ENCODE measurements around the gene PKD1.

The PKD1 gene

DNA sequence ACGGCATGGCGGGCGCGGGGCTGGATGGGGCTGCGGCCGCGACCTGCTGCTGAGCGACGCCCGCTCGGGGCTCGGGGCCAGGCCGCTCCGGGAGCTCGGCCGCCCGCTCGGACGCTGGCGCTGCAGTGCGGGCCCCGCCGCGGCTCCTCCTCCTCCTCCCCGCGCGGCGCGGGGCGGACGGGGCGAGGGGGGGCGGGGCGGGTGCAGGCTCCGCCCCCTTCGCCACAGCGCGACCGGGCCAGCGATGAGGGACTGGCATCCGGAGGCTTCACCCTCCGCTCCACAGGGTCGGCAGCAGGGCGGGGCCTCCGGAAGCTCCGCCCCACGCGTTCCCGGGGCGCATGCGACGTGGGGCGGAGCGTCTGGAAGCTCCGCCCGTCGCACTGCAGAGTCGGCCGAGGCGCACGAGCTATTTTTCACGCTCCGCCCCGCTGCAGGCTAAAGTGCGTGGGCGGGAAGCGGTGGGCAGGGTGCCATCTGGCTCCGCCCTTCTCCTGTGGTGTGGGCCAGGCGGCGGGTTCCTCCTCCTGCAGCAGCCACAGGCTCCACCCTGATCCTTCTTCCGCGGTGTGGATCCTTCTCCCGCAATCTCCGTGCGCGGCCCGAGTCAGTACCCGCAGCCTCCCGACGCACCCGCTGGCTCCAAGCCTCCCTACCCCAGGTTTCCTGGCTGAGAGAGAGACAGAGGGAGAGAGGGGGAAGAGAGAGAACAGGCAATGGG lies at the start of gene PKD1:
Gene PKD1 (minus strand): TSS at position 129 of the 721 bp plus-strand sequence. CDS start 209 bp downstream, outside the sequence.
- DNase-seq (ENCODE audit: low read depth) = peak; percentile 99

DNA sequence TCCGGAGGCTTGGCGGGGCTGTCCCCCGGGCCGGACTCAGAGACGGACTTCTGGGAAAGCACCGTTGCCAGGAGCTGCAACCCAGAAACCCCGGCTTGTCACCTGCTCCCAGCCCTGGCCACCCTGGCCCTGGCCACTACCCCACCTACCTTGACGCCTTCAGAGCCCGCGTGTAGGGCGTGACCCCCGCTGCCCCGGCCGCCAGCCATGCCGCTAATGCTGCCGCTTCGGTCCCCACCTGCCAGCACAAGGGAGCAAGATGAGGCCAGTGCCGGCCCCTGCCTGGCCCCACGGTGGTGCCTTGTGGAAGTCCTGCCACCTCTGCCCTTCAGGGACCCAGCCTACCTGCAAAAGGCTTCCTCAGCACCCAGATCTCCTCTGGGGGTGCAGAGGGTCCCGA lies 49.3 kb upstream of the PKD1 start:
- DNase-seq (ENCODE audit: low read depth) = no peak

DNA sequence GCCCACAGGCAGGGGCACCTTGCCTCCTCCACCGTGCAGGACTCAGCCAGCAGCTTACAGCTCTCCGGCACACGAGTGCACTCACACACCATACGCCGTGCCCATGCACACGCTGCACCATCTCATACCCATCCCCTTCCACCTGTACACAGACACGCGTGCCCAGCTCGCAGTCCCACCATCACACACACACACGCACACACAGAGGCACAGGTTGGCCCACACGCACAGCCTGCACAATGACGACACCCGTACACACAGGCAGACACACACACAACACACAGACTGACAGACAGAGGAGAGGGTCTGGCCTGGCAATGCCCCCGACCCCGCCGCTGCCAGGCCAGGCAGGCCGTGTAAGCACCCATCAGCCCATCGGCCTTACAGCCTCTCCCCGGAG lies 48.6 kb upstream of the PKD1 start:
- no peak for DNase-seq (ENCODE audit: low read depth)

DNA sequence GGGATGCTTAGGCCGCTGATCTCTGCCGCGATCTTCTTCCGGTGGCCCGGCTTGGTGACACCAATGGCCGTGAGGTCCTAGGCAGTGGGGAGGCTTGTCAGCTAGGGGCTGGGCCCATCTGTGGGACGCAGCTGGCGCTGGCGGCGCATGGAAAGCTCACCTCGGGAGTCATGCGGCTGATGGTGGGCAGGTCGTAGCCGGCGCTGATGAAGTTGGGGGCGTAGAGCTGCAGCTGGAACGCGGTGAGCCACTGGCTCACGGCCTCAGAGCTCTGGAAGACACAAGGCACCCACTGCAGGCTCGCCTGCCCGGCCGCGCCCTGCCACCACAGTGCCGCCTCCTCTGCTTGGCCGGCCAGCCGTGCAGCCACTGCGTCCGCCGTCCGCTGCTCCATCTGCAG lies 48.0 kb upstream of the PKD1 start:
- DNase-seq (ENCODE audit: low read depth) = no peak

DNA sequence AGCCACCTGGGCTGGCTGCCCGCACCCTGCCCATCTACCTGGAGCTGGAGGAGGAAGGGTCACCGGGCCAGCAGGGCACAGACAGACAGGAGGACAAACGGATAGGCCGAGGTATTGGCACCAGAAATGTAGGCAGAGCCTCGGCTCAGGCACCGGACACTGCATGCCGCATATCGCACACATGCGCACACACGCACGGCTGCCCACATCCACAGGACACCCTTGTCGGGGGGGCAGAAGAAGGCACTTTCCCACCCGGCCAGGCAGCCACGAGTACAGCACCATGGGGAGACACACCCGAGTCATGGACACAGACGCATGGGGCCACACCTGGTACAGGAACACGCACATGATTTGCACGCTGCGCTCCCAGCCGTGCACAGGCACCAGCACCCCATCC lies 46.3 kb upstream of the PKD1 start:
- no peak for DNase-seq (ENCODE audit: low read depth)

DNA sequence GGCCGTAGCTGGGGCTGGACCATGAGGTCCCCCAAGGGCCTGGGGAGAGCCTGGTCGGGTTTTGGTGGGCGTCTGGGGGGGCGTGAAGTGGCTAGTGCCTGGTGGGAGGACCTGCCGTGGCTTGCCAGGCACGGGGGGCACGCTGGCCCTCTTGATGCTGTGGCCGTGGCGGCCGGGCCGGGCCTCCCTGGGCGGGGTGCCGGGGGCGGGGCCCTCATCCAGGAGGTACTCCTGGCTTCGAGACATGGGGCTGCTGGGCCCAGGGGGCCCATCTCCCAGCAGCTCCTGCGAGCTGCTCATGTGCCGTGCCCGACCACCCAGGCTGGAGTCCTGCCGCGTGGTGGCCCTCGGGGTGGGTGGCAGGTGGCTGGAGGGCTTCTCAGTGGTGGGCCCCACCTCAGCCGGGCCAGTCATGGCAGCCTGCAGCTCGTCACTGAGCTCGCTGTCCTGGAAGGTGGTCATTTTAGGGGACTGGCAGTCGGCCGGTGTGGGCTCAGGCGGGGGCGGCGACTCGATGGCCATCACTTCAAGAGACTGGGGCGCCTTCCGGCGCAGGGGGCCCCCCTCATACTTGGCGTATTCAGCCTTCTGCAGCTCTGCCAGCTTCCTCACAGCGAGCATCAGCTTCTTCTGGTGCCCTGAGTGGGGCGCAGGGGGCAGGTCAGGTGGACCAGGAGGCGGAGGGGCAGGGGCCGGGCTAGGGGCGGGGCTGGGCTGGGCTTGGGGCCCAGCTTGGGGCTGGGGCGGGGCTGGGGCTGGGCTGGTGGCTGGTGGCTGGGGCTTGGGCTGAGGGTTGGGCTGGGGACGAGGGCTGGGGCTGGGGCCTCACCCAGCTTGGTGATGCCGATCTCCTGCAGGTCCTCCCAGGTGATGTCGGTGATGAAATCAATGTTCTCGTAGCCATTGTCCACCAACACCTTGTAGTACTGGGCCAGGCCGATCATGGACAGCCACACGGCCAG lies 45.5 kb upstream of the PKD1 start:
- no peak for DNase-seq (ENCODE audit: low read depth)

DNA sequence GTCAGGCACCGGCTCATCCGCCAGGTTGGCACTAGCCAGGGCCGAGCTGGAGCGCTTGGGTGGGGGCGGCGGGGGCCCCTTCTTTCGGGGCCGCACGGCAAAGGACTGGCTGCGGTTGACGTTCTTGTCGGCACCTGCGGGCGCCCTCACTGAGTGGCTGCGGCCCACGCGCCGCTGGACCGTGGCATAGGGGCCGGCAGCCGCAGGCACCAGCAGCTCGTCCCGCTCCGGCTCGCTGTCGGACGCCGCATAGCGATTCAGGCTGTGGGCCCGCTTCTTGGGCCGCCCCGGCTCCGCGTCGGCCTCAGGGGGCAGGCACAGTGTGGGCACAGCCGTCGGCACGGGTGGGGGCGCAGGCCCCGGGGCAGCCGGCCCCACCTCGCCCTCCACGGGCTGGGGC lies 44.8 kb upstream of the PKD1 start:
- no peak for DNase-seq (ENCODE audit: low read depth)

DNA sequence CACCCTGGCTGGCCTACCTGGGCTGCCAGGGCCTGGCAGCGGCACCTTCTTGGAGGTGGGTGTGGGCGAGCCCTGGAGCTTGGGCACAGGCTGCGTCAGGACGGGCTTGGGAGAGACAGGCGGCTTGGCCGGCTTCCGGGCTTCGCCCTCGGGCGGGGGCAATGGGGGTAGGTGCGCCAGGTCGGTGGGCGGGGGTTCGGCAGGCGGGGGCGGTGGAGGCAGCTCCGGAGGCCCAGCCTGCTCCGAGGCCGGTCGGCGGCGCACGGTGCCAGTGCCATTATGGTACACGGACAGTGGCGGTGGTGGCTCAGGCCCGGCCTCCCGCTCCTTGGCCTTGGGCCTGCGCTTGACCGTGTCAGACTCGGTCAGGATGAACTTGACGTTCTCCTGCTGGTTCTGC lies 43.9 kb upstream of the PKD1 start:
- DNase-seq (ENCODE audit: low read depth) = no peak

DNA sequence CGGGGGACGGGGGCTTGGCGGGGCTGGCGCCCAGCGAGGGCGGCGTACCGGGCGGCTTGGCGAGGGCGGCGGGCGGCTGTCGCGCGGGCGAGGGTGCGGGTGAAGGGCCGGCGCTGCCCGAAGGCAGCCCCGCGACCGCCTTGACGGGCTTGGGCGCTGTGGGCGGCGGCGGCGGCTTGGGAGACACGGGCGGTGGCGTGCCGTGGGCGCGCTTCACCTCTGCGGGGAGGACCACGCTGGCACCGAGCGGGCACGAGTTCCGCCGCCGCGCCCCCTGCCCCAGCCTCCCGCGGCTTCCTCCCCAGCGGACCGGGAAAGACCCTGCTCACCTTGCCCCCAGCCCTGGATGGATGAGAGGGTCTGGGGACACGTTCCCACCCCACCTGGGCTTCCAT lies 43.4 kb upstream of the PKD1 start:
- DNase-seq (ENCODE audit: low read depth) = no peak

DNA sequence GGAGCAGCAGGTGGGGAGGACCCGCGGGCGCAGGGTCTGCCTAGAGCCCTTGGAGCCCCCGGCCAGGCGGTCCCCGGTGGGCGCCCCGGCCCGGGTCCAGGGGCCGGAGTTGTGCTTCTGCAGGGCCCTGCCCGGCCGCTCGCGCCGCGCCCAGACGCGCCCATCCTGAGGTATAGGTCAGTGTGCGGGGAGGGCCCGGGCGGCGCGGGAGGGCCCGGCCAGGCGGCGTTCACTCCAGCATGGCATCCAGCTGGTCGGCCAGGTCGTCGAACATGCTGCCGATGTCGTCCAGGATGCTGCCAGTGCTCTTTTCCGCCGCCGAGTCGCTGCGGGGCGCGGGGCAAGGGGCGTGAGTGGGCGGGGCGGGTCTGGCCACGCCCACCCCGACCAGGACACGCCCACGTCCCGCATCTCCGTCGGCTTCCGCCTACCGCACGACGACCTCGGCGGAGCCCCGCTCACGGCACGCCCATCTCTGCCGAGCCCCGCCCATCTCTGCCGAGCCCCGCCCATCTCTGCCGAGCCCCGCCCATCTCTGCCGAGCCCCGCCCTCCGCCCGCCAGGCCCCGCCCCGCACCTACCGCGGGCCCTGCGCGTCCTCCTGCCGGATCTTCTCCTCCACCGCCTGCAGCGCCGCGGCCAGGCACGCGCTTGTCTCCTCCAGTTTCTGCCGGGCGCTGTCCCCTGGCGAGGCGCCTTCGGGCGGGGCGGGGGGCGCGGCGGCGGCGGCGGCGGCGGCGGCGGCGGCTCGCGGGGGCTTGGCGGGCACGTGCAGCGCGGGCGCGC lies 42.8 kb upstream of the PKD1 start:
- DNase-seq (ENCODE audit: low read depth) = no peak

DNA sequence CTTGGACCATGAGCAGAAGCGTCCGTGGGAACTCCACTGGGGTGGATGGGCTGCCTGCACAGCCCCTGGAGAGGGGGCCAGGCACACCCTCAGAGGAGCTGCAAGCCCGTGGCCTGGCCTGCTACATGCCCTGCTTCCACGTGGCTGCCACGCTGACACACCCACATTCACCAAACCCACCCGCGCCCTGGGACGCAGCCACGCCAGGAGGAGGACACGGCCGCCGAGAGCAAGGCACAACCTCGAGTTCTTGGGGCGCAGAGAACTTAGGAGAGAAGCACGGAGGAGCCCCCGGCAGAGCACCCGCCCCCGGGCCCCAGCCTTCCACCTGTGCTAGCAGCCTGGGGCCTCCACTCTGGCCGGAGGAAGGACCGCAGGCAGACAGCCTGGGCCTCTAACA lies 41.9 kb upstream of the PKD1 start:
- no peak for DNase-seq (ENCODE audit: low read depth)

DNA sequence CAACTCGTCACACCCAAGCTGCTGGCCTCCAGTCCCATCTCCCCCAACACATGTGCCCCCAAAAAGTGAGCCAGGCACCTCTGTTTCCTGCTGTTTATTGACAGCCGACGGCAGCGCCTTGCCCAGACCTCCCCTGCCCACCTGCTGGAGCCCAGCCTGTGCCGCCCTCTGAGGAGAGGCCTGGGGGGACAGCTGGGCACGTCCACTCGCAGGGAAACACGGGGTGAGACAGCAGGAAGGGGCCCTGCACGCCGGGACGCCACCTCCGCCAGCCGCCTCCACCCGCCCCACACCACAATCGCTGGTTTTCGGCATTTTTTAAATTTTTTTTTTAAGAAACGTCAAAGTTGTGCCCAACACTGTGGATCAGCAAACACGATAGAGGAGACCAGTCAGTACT lies 41.4 kb upstream of the PKD1 start:
- no peak for DNase-seq (ENCODE audit: low read depth)

DNA sequence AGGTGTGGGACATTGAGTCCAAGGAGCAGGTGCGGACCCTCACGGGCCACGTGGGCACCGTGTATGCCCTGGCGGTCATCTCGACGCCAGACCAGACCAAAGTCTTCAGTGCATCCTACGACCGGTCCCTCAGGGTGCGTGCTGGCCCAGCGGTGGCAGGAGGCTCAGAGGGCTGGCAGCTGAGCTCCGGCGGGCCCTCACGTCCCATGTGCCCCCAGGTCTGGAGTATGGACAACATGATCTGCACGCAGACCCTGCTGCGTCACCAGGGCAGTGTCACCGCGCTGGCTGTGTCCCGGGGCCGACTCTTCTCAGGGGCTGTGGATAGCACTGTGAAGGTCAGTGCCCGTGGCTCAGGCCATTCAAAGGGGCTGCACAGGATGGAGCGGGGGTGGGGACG lies 40.3 kb upstream of the PKD1 start:
- no peak for DNase-seq (ENCODE audit: low read depth)

DNA sequence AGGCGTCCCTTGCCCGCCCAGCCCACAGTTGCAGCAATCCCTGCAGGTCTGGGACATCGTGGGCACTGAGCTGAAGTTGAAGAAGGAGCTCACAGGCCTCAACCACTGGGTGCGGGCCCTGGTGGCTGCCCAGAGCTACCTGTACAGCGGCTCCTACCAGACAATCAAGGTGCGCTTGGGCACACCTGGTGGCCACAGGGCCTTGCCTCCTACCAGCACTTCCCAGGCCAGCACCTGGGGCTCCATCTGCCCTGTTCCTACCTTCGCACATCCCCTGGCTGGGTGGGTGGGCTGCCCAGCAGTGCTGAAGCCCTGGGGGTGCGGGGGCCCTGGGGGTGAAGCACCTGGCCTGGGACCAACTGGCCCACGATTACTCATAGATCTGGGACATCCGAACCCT lies 39.8 kb upstream of the PKD1 start:
- no peak for DNase-seq (ENCODE audit: low read depth)

DNA sequence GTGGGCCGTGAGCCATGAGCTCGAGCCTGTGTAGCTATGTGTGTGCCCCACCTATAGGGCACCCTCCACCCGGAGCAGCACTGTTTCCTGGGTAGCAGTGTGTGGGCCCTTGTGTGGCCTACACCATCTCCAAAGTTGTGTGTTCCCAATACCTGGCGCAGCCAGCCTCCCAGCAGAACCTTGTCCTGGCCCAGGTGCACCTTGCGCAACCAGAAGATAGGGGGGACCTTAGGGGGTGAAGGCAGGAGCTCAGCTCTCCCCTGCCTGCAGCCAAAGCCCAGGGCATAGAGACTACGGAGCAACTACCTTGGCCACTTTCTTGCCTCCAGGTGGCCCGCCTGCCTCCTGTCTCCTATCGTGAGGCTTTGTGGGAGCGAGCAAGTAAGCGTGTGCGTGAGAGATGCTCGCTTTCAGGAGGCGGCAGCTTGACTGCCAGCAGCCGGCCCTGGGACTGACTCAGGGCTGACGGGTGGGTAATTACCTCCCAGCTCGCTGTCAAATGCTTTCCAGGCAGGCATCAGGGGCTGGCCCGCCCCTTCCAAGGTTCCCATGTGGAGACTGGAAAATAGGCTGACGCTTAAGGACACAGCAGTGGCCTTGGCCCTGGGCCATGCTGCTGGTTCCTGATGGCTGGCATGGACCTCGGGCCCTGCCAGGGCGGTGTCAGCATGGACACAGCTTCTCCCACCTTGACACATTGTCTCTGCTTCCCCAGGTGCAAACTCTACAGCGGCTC lies 38.9 kb upstream of the PKD1 start:
- no peak for DNase-seq (ENCODE audit: low read depth)

DNA sequence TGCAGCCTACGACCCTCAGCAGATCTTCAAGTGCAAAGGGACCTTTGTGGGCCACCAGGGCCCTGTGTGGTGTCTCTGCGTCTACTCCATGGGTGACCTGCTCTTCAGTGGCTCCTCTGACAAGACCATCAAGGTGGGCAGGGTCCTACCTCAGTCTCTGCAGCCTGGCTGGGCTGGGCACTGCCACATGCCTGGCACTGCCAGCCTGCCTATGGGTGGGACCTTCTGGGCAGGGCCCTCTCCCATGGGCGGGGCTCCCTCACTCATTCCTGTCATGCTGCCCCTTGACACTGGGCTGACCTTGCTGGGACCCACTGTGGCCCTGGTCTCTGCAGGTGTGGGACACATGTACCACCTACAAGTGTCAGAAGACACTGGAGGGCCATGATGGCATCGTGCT lies 38.2 kb upstream of the PKD1 start:
- no peak for DNase-seq (ENCODE audit: low read depth)

DNA sequence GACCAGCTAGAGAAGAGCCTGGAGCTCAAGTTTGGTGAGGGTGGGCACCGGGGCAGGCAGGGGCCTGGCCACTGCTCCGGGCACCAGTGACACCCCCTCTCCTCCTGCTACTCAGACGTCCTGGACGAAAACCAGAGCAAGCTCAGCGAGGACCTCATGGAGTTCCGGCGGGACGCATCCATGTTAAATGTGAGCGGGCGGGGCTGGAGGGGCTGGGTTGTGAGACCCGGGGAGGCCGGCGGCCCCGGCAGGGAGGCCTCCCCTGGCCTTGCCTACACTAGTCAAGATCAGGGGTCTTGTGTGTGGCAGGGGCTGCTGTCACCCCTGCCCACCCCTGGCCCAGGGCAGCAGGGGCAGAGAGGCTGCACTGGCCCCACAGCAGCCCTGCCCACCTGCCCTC lies 37.7 kb upstream of the PKD1 start:
- DNase-seq (ENCODE audit: low read depth) = no peak

DNA sequence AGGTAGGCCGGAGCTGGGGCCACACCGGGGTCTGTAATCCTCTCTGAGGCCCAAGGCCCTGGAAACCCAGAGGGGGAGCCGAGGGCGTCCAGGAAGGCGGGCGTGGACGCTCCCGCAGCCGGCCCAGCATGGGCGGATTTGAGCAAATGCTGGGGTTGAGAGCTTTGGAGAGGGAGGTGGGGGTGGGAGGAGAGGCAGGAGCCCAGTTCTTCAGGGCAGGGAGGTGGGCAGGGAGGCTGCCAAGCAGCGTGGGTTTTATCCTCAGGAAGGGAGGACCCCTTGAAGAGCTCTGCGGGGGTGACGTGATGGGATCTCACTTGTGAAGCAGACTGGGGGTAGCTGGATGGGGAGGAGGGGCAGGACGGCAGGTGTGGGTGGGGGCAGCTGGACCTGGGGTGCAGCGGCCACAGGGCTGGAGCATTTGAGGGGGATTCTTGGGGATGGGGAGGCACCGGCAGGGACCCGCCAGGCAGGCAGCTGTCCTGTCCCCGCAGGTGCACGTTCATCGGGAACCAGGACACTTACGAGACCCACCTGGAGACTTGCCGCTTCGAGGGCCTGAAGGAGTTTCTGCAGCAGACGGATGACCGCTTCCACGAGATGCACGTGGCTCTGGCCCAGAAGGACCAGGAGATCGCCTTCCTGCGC lies 37.1 kb upstream of the PKD1 start:
- no peak for DNase-seq (ENCODE audit: low read depth)

DNA sequence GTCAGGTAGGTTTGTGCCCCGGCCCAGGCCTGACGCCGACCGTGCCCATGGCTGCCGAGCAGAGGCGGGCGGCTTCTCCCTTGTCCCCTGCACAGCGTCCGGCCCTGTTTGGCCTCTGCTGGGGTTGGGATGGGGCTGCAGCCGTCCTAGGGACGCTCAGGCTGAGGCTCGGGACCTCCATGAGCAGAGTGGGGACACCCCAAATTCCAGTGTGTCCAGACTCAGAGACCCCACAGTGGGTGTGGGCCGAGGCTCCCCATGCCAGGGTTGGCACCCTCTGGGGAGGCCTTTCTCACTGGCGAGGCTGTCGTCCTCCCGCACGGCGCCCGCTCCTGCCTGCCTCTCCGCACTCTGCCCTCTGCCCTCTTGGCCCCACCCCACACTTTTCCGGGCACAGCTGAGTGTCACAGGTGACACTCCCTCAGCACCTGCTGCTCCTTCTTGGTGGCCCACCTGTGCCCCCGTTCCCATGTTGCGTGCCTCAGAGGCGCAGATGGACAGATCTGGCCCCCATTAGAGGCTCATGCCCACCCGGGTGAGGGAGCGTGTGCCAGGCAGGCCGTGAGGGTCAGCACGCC lies 36.0 kb upstream of the PKD1 start:
- DNase-seq (ENCODE audit: low read depth) = no peak

DNA sequence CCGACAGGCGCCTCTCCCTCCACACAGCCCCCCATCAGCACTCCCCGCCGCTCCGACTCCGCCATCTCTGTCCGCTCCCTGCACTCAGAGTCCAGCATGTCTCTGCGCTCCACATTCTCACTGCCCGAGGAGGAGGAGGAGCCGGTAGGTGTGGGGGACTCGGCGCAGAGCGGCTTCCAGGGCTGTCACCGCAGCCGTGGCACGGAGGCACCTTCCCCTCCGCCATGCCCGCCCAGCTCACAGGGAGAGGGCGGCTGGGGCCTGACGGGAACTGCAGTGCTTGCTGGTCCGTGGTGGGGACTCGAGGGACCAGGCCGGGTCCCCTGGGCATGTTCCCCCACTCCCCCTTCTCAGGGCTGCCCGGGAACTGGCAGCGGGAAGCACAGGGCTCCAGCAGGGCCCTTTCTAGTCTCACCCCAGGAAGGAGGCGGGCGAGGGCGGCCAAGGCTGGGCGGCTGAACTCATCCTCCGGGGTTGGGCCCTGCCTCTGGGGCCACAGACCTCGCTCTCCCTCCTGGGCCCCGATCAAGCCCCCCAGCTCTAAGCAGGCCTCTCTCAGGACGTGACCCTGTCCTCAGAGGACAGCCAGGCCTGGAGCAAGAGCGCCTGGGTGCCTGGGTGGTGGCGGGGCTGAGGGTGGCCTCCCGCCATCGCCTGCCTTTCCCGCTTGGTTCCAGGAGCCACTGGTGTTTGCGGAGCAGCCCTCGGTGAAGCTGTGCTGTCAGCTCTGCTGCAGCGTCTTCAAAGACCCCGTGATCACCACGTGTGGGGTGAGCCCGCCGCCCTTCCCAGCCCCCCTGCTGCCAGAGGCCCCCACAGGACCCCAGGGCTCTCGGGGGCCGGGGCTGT lies 35.1 kb upstream of the PKD1 start:
- DNase-seq (ENCODE audit: low read depth) = no peak

All from stimulated activated CD4-positive, alpha-beta T cell treated with anti-CD3 and anti-CD28 coated beads, Interleukin-2, amount 100 ng/mL, for 4 hours (primary cell).